ENCODE measurements around the gene RRP12. TPM values are rescaled to one million over a fixed set of nuclear protein-coding genes. Genes with fewer than 3 reads are reported as not detected.
A peak's percentile ranks its signal among the peaks of the same experiment; 100 is the strongest.

Gene RRP12
- polyA plus RNA-seq, 3 donors = 19.2 to 20.4 (median 20.1) TPM

GRCh38 chr10:97319671-97320479, 81.3 kb downstream of the RRP12 start:
- no peak for DNase-seq (ENCODE audit: low read depth in 3 of 3, low spot score in 2 of 3)

DNA sequence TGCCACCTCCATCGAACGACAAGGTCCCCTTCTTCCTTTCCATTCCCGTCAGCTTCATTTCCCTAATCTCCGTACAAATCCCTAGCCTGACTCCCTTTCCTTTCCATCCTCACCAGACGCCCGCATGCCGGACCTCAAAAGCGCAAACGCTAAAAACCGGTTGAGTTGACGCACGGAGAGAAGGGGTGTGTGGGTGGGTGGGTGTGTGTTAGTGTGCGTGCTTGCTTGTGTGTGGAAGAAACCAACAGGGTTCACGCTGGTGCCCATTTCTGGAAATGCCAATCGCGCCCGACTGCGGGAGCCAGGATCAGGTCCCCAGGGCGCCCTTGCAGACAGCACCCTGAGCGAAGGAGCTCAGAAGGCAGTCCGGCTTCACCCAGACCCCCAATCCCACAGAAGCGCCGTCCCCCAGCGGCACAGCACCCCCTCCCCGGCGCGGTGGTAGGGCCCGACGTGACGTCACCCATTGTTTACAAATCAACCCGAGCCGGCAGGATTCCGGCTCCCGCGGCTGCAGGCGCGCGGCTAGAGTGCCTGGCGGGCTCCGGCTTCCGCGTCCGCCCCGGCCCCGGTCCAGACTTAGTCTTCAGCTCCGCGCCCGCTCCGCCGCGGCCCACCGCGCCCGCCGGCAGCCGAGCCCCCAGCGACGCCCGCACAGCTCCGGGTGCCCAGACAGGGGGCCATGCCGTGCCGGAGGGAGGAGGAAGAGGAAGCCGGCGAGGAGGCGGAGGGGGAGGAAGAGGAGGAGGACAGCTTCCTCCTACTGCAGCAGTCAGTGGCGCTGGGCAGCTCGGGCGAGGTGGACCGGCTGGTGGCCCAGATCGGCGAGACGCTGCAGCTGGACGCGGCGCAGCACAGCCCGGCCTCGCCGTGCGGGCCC, 82.1 kb downstream of the RRP12 start, which contains the start of gene FRAT1:
Gene FRAT1, plus strand, starts transcription at position 500 of the 880 bp plus-strand sequence. Its CDS starts 183 bp downstream, at position 683.
- peak in 1 of 3 donors; percentile 84 for DNase-seq (ENCODE audit: low read depth in 3 of 3, low spot score in 2 of 3)

GRCh38 chr10:97314671-97315070, 86.5 kb downstream of the RRP12 start:
- DNase-seq (ENCODE audit: low read depth in 3 of 3, low spot score in 2 of 3) = no peak

- DNase-seq (ENCODE audit: low read depth in 3 of 3, low spot score in 2 of 3) = no peak
Measured at GRCh38 chr10:97312897-97313296, 88.2 kb downstream of the RRP12 start.

- no peak for DNase-seq (ENCODE audit: low read depth in 3 of 3, low spot score in 2 of 3)
Measured at GRCh38 chr10:97311111-97311626, 90.0 kb downstream of the RRP12 start.

DNA sequence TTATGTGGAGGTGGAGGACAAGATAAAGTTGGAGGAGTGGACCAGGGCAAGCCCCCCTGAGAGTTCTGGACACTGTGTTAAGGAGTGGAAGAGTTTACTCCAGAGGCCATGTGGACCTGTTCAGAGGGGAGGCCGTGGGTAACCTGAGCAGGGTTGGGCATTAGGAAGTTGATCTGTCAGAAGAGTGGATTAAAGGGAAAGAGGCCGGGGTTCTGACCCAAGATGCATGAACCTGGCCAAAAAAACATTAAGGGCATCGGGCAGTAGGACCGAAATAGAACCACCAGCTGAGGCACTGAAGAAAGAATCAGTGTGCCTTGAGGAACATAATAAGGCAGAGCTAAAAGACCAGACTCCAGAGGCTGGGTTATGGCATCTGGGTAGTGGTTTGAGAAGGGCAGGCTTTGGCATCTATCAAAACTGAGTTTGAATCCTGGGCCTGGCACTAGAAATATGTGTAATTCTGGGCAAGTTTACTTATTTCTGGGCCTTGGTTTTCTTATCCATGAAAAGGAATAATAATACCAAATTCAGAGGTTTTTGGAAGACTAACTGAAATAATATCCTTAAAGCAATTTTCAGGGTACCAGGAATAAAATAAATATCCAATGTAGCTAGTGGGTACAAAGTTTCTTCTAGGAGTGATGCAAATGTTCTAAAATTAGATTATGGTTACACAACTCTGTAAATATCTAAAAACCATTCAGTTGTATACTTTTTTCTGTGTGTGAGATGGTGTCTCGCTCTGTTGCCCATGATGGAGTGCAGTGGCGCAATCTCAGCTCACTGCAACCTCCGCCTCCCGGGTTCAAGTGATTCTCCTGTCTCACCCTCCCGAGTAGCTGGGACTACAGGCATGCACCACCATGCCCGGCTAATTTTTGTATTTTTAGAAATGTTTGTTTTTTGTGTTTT, 93.0 kb downstream of the RRP12 start:
- no peak for DNase-seq (ENCODE audit: low read depth in 3 of 3, low spot score in 2 of 3)

GRCh38 chr10:97307441-97307840, 93.7 kb downstream of the RRP12 start:
- DNase-seq (ENCODE audit: low read depth in 3 of 3, low spot score in 2 of 3) = no peak

Other genes starting within 250 kb of the RRP12 start
- gene SLIT1, start 215.4 kb downstream of the RRP12 start, polyA plus RNA-seq (ENCODE audit: insufficient read length in 3 of 3) = 1 to 10 TPM; 5.6 to 6.7 (median 5.8) TPM
- gene ARHGAP19, start 108.7 kb downstream of the RRP12 start, polyA plus RNA-seq (ENCODE audit: insufficient read length in 3 of 3) = 10 to 100 TPM; 33.5 to 35.4 (median 33.9) TPM
- 1 to 10 TPM; 4.0 to 4.6 (median 4.0) TPM for gene FRAT1, start 82.1 kb downstream of the RRP12 start, polyA plus RNA-seq (ENCODE audit: insufficient read length in 3 of 3)
- 10 to 100 TPM; 12.8 to 13.5 (median 12.8) TPM for gene FRAT2, start 66.6 kb downstream of the RRP12 start, polyA plus RNA-seq (ENCODE audit: insufficient read length in 3 of 3)
- gene PGAM1, start 24.9 kb upstream of the RRP12 start, polyA plus RNA-seq (ENCODE audit: insufficient read length in 3 of 3) = 100 to 1,000 TPM; 163 to 177 (median 174) TPM
- 10 to 100 TPM; 31.8 to 39.7 (median 34.4) TPM for gene EXOSC1, start 44.7 kb upstream of the RRP12 start, polyA plus RNA-seq (ENCODE audit: insufficient read length in 3 of 3)
- gene ZDHHC16, start 44.8 kb upstream of the RRP12 start, polyA plus RNA-seq (ENCODE audit: insufficient read length in 3 of 3) = 10 to 100 TPM; 33.9 to 39.8 (median 37.5) TPM
- 10 to 100 TPM; 82.2 to 94.1 (median 84.4) TPM for gene MMS19, start 97.1 kb upstream of the RRP12 start, polyA plus RNA-seq (ENCODE audit: insufficient read length in 3 of 3)
- 1 to 10 TPM; 6.6 to 8.8 (median 7.0) TPM for gene UBTD1, start 97.6 kb upstream of the RRP12 start, polyA plus RNA-seq (ENCODE audit: insufficient read length in 3 of 3)
- under 1 TPM; 0.22 to 0.54 (median 0.40) TPM for gene ANKRD2, start 171.4 kb upstream of the RRP12 start, polyA plus RNA-seq (ENCODE audit: insufficient read length in 3 of 3)
- 10 to 100 TPM; 35.9 to 47.1 (median 45.2) TPM for gene HOGA1, start 183.0 kb upstream of the RRP12 start, polyA plus RNA-seq (ENCODE audit: insufficient read length in 3 of 3)
- under 1 TPM; 0.28 to 0.35 (median 0.33) TPM for gene C10orf62, start 188.4 kb upstream of the RRP12 start, polyA plus RNA-seq (ENCODE audit: insufficient read length in 3 of 3)
- gene MORN4, start 232.2 kb upstream of the RRP12 start, polyA plus RNA-seq (ENCODE audit: insufficient read length in 3 of 3) = 10 to 100 TPM; 20.3 to 24.2 (median 24.0) TPM
- gene PI4K2A, start 239.3 kb upstream of the RRP12 start, polyA plus RNA-seq (ENCODE audit: insufficient read length in 3 of 3) = 10 to 100 TPM; 20.3 to 22.0 (median 20.3) TPM

Data from right renal cortex interstitium (tissue), 3 donors.